GM23338 (cell line): ENCODE results near the gene MTRF1. TPM values are rescaled to one million over a fixed set of nuclear protein-coding genes. Genes with fewer than 3 reads are reported as not detected.

Experiments used
- ATAC-seq: fragments of 200-7000 bp; cut with Tn5 transposase; 3 replicates; pipeline ENCODE4 v1.9.1; 2020
- DNase-seq: peaks from one replicate; pipeline ENCODE4 v3.0.0-alpha.2; 2015; ENCODE audit warnings: low spot score
- H2AFZ ChIP-seq: fragments of 200-600 bp; sonication (generic); 2 replicates; pipeline ENCODE4 v1.8.0; 2016; ENCODE audit warnings: antibody characterized with exemption, mild to moderate bottlenecking, moderate library complexity
- H3F3A ChIP-seq: fragments of 200-600 bp; sonication (generic); replicated peaks from 2 replicates; pipeline ENCODE4 v1.8.0; 2017; ENCODE audit warnings: antibody characterized with exemption, mixed run types, low read depth
- H3K27ac ChIP-seq: fragments of 200-600 bp; sonication (generic); 2 replicates; pipeline ENCODE4 v1.6.1; 2016; ENCODE audit warnings: low read depth
- H3K27me3 ChIP-seq: fragments of 200-600 bp; sonication (generic); 2 replicates; pipeline ENCODE4 v1.8.0; 2016; ENCODE audit warnings: mild to moderate bottlenecking, mixed run types, moderate library complexity; ENCODE audit not compliant: insufficient read depth
- H3K36me3 ChIP-seq: fragments of 200-600 bp; sonication (generic); 2 replicates; pipeline ENCODE4 v1.8.0; 2016; ENCODE audit warnings: mild to moderate bottlenecking; ENCODE audit not compliant: insufficient read depth
- H3K4me1 ChIP-seq: fragments of 200-600 bp; sonication (generic); 2 replicates; pipeline ENCODE4 v1.8.0; 2016; ENCODE audit warnings: mild to moderate bottlenecking, moderate library complexity; ENCODE audit not compliant: insufficient read depth
- H3K4me2 ChIP-seq: fragments of 200-600 bp; sonication (generic); 2 replicates; pipeline ENCODE4 v1.7.1; 2017; ENCODE audit warnings: mixed run types
- H3K4me3 ChIP-seq: fragments of 200-600 bp; sonication (generic); 2 replicates; pipeline ENCODE4 v1.6.1; 2016; ENCODE audit warnings: mixed run types
- H3K79me2 ChIP-seq: fragments of 200-600 bp; sonication (generic); replicated peaks from 2 replicates; pipeline ENCODE4 v1.8.0; 2017; ENCODE audit warnings: mild to moderate bottlenecking; ENCODE audit not compliant: insufficient read depth
- H3K9me2 ChIP-seq: fragments of 200-600 bp; sonication (generic); 2 replicates; pipeline ENCODE4 v1.8.0; 2017; ENCODE audit not compliant: insufficient read depth
- H4K20me1 ChIP-seq: fragments of 200-600 bp; sonication (generic); replicated peaks from 2 replicates; pipeline ENCODE4 v1.8.0; 2017; ENCODE audit warnings: mild to moderate bottlenecking; ENCODE audit not compliant: insufficient read depth
- H3K27ac Mint-ChIP-seq: 2 replicates; pipeline ENCODE4 v1.8.0; 2020; ENCODE audit warnings: inconsistent platforms, mild to moderate bottlenecking, moderate library complexity, mixed read lengths
- H3K27me3 Mint-ChIP-seq: 3 replicates; pipeline ENCODE4 v1.8.0; 2022; ENCODE audit warnings: low read depth, mild to moderate bottlenecking, moderate library complexity, mixed read lengths, inconsistent platforms; ENCODE audit not compliant: insufficient read depth, poor library complexity
- H3K36me3 Mint-ChIP-seq: 3 replicates; pipeline ENCODE4 v1.8.0; 2021; ENCODE audit warnings: low read depth, mild to moderate bottlenecking, inconsistent platforms, moderate library complexity, mixed read lengths
- H3K4me1 Mint-ChIP-seq: 3 replicates; pipeline ENCODE4 v1.8.0; 2020; ENCODE audit warnings: mild to moderate bottlenecking, inconsistent platforms, mixed read lengths
- H3K4me3 Mint-ChIP-seq: 3 replicates; pipeline ENCODE4 v1.8.0; 2021; ENCODE audit warnings: moderate library complexity, mild to moderate bottlenecking, inconsistent platforms, mixed read lengths
- H3K9me3 Mint-ChIP-seq: 3 replicates; pipeline ENCODE4 v1.8.0; 2020; ENCODE audit warnings: moderate library complexity, mild to moderate bottlenecking, inconsistent platforms, mixed read lengths
- CREB1 ChIP-seq: fragments of 250-450 bp; sonication (Bioruptor Pico); IDR thresholded peaks from 2 replicates; pipeline ENCODE4 v1.5.0; 2020; ENCODE audit warnings: low read depth, mild to moderate bottlenecking, moderate library complexity
- ETS1 ChIP-seq: IDR thresholded peaks from 2 replicates; pipeline ENCODE4 v1.6.1; 2016; ENCODE audit warnings: antibody characterized with exemption
- EZH2 ChIP-seq: fragments of 200-600 bp; sonication (generic); IDR thresholded peaks from one replicate; pipeline ENCODE4 v1.8.0; 2017; ENCODE audit warnings: antibody characterized with exemption, mild to moderate bottlenecking, low read depth; ENCODE audit not compliant: unreplicated experiment
- EZH2phosphoT487 ChIP-seq: fragments of 200-600 bp; sonication (generic); IDR thresholded peaks from one replicate; pipeline ENCODE4 v1.8.1; 2018; ENCODE audit warnings: antibody characterized with exemption; ENCODE audit not compliant: unreplicated experiment
- JUNB ChIP-seq: IDR thresholded peaks from one replicate; pipeline ENCODE4 v1.6.1; 2016; ENCODE audit warnings: antibody characterized with exemption; ENCODE audit not compliant: unreplicated experiment
- NANOG ChIP-seq: IDR thresholded peaks from 2 replicates; pipeline ENCODE4 v1.6.1; 2016; ENCODE audit warnings: antibody characterized with exemption, borderline replicate concordance
- POLR2AphosphoS5 ChIP-seq: IDR thresholded peaks from 2 replicates; pipeline ENCODE4 v1.6.1; 2016; ENCODE audit warnings: antibody characterized with exemption, low read depth
- REST ChIP-seq: IDR thresholded peaks from one replicate; pipeline ENCODE4 v1.6.1; 2018; ENCODE audit warnings: antibody characterized with exemption; ENCODE audit not compliant: unreplicated experiment
- STAT1 ChIP-seq: IDR thresholded peaks from one replicate; pipeline ENCODE4 v1.6.1; 2016; ENCODE audit warnings: antibody characterized with exemption; ENCODE audit not compliant: unreplicated experiment
- ZNF114 ChIP-seq: fragments of 250-450 bp; sonication (Bioruptor Pico); IDR thresholded peaks from 2 replicates; pipeline ENCODE4 v1.5.0; 2020; ENCODE audit warnings: mild to moderate bottlenecking, moderate library complexity
- ZNF331 ChIP-seq: fragments of 250-450 bp; sonication (Bioruptor Pico); IDR thresholded peaks from 2 replicates; pipeline ENCODE4 v1.5.0; 2020; ENCODE audit warnings: low read depth, mild to moderate bottlenecking, moderate library complexity
- polyA plus RNA-seq: library from polyadenylated mRNA; unstranded; fragments of >200 nt; fragmentation: Nextera tagmentation; extraction: Ambion mirVana; gene quantifications from 2 replicates; pipeline ENCODE4 v1.2.1, GENCODE V29; 2016
- total RNA-seq: library from RNA; depleted of rRNA; stranded (reverse); fragments of >200 nt; shearing (Covaris generic); gene quantifications from 2 replicates; pipeline ENCODE4 v1.2.3, GENCODE V29; 2014
- TF ChIP-seq, protein P1 (sequence below), 2 experiments: fragments of 200-600 bp in 1 of 2; sonication (generic) in 1 of 2; conservative IDR thresholded peaks; 2 replicates each; pipeline versions ENCODE4 v1.5.1 to v1.6.1; 2016 to 2017; ENCODE audit warnings: antibody characterized with exemption in 2 of 2, low read depth in 2 of 2, mild to moderate bottlenecking in 2 of 2, moderate library complexity in 1 of 2
- TF ChIP-seq, protein P2 (sequence below): fragments of 250-450 bp; sonication (Bioruptor Pico); IDR thresholded peaks from 2 replicates; pipeline ENCODE4 v1.5.0; 2020; ENCODE audit warnings: mild to moderate bottlenecking, moderate library complexity

Gene MTRF1
- total and polyA plus RNA-seq, 2 experiments from 2014 or later = 18.4 to 22.6 TPM

- Mint-ChIP-seq H3K27me3 (peaks cover 1% of the 10 kb centered on the region), H3K9me3 (peaks cover 57% of the 10 kb centered on the region), H3K27ac (no peak overlapping the region), H3K4me3 (no peak overlapping the region), H3K4me1 (no peaks in the 10 kb centered on the region), H3K36me3 (peaks cover 21% of the 10 kb centered on the region; the same call in 2 of the 3 replicates)
- Histone ChIP-seq H3K9me2 (peaks cover 5% of the 10 kb centered on the region; the same call in 1 of the 2 replicates), H3K4me3 (no peak overlapping the region), H3K27me3 (no peaks in the 10 kb centered on the region), H3K27ac (no peak overlapping the region), H2AFZ (no peak overlapping the region), H4K20me1 (no peaks in the 10 kb centered on the region), H3K36me3 (peaks cover 7% of the 10 kb centered on the region), H3F3A (no peaks in the 10 kb centered on the region), H3K4me2 (no peak overlapping the region), H3K79me2 (no peaks in the 10 kb centered on the region), H3K4me1 (no peaks in the 10 kb centered on the region)
- TF ChIP-seq, protein P1, sequence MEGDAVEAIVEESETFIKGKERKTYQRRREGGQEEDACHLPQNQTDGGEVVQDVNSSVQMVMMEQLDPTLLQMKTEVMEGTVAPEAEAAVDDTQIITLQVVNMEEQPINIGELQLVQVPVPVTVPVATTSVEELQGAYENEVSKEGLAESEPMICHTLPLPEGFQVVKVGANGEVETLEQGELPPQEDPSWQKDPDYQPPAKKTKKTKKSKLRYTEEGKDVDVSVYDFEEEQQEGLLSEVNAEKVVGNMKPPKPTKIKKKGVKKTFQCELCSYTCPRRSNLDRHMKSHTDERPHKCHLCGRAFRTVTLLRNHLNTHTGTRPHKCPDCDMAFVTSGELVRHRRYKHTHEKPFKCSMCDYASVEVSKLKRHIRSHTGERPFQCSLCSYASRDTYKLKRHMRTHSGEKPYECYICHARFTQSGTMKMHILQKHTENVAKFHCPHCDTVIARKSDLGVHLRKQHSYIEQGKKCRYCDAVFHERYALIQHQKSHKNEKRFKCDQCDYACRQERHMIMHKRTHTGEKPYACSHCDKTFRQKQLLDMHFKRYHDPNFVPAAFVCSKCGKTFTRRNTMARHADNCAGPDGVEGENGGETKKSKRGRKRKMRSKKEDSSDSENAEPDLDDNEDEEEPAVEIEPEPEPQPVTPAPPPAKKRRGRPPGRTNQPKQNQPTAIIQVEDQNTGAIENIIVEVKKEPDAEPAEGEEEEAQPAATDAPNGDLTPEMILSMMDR (conservative IDR thresholded peaks at IDR 0.05; ENCODE audit: low read depth in 2 of 2) = no peak
- TF ChIP-seq NANOG (no peak), ZNF331 (CRISPR knock-in tag) (no peak), CREB1 (CRISPR knock-in tag) (no peak), EZH2 (no peak), JUNB (no peak), STAT1 (no peak), EZH2phosphoT487 (no peak), ETS1 (no peak), ZNF114 (CRISPR knock-in tag) (no peak), POLR2AphosphoS5 (no peak), REST (no peak)
- TF ChIP-seq, protein P2, sequence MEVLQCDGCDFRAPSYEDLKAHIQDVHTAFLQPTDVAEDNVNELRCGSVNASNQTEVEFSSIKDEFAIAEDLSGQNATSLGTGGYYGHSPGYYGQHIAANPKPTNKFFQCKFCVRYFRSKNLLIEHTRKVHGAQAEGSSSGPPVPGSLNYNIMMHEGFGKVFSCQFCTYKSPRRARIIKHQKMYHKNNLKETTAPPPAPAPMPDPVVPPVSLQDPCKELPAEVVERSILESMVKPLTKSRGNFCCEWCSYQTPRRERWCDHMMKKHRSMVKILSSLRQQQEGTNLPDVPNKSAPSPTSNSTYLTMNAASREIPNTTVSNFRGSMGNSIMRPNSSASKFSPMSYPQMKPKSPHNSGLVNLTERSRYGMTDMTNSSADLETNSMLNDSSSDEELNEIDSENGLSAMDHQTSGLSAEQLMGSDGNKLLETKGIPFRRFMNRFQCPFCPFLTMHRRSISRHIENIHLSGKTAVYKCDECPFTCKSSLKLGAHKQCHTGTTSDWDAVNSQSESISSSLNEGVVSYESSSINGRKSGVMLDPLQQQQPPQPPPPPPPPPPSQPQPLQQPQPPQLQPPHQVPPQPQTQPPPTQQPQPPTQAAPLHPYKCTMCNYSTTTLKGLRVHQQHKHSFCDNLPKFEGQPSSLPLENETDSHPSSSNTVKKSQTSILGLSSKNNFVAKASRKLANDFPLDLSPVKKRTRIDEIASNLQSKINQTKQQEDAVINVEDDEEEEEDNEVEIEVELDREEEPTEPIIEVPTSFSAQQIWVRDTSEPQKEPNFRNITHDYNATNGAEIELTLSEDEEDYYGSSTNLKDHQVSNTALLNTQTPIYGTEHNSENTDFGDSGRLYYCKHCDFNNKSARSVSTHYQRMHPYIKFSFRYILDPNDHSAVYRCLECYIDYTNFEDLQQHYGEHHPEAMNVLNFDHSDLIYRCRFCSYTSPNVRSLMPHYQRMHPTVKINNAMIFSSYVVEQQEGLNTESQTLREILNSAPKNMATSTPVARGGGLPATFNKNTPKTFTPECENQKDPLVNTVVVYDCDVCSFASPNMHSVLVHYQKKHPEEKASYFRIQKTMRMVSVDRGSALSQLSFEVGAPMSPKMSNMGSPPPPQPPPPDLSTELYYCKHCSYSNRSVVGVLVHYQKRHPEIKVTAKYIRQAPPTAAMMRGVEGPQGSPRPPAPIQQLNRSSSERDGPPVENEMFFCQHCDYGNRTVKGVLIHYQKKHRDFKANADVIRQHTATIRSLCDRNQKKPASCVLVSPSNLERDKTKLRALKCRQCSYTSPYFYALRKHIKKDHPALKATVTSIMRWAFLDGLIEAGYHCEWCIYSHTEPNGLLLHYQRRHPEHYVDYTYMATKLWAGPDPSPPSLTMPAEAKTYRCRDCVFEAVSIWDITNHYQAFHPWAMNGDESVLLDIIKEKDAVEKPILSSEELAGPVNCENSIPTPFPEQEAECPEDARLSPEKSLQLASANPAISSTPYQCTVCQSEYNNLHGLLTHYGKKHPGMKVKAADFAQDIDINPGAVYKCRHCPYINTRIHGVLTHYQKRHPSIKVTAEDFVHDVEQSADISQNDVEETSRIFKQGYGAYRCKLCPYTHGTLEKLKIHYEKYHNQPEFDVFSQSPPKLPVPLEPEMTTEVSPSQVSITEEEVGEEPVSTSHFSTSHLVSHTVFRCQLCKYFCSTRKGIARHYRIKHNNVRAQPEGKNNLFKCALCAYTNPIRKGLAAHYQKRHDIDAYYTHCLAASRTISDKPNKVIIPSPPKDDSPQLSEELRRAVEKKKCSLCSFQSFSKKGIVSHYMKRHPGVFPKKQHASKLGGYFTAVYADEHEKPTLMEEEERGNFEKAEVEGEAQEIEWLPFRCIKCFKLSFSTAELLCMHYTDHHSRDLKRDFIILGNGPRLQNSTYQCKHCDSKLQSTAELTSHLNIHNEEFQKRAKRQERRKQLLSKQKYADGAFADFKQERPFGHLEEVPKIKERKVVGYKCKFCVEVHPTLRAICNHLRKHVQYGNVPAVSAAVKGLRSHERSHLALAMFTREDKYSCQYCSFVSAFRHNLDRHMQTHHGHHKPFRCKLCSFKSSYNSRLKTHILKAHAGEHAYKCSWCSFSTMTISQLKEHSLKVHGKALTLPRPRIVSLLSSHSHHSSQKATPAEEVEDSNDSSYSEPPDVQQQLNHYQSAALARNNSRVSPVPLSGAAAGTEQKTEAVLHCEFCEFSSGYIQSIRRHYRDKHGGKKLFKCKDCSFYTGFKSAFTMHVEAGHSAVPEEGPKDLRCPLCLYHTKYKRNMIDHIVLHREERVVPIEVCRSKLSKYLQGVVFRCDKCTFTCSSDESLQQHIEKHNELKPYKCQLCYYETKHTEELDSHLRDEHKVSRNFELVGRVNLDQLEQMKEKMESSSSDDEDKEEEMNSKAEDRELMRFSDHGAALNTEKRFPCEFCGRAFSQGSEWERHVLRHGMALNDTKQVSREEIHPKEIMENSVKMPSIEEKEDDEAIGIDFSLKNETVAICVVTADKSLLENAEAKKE (CRISPR knock-in tag) = no peak
- DNase-seq (peak; percentile 69), ATAC-seq (no peak)
Measured at GRCh38 chr13:41268764-41269163, 5.4 kb upstream of the MTRF1 start.
